Measurements from ENCODE around the gene KCNC4.

Gene KCNC4

DNA sequence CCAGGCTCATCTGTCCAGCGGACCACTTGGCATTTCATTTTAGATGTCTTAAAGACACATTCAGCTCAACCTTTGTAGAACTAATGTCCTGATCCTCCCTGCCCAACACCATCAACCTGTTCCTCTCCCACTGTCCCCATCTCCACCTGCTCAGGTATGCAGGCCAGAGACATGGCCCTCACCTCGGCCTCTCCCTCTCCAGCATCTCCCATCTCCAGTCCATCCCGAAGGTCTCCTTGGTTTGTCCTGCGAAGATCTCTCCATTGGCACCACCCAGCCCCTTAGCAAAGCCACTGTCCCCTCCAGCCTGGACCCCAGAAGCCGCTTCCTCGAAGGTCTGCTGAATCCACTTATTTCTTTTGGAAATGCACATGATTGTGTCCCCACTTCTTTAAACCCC is 20.9 kb upstream of the KCNC4 start:
- DNase-seq, result no peak

DNA sequence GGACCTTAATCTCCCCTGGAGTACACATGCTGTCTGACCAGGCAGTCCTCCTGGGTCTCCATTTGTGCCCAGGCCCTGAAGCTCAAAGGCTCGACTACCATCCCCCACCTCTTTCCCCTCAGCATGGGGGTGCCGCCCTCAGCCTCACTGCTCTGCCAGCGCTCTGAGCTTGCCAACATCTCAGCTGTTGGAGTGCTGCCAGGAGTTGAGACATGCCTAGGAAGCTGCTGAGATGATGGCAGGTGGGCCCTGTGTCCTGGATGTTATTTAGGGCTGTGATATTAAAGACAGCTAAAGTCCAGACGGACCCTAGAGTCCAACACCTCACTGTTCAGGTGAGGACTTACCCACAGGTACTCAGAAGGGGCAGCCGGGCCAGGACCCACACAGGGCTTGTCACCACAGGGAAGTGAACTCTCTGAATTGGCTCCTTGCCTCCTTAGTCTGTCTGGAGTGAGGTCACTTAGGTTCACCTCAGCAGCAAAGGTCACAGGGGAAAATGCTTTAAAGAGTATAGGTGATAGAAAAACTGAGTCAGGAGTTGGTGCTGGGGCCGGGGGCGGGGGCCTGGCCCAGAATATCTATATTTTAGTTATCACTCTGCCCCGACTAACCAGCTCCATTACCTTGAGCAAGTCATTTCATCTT is 19.7 kb upstream of the KCNC4 start:
- DNase-seq, result no peak

DNA sequence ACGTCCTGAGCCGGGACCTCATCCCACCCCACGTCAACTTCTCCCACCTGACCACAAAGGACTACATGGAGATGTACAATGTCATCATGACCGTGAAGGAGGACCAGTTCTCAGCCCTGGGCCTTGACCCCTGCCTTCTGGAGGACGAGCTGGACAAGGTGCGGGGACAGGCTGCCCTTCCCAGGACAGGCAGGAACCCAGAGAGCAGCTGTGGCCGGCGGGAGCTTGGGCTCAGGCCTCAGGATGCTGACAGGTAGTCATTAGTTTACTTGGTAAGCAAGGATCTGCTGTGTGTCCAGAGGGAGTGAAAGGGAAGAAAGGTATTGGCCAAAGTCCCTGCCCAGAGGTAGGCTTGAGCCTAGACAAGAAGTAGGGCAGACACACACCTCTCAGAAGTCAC is 17.6 kb upstream of the KCNC4 start:
- DNase-seq, result no peak

DNA sequence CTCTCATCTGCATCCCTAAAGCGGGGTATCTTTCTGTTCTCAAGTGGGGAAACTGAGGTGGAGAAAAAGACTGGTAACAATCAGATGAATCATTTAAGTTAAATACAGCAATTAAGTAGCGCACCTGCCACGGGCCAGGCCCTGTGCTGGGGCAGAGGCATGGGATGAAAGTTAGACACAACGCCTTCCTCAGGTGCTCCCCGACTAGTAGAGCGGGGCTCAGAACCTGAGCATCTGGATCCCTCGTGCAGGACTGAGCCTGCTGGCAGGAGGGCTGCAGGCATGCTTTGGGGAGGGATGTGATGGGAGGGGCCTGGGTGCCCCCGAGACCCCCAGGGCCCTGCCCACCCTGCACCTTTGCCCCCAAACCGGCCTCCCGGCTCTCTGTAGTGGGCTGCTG is 14.9 kb upstream of the KCNC4 start:
- DNase-seq, result no peak

DNA sequence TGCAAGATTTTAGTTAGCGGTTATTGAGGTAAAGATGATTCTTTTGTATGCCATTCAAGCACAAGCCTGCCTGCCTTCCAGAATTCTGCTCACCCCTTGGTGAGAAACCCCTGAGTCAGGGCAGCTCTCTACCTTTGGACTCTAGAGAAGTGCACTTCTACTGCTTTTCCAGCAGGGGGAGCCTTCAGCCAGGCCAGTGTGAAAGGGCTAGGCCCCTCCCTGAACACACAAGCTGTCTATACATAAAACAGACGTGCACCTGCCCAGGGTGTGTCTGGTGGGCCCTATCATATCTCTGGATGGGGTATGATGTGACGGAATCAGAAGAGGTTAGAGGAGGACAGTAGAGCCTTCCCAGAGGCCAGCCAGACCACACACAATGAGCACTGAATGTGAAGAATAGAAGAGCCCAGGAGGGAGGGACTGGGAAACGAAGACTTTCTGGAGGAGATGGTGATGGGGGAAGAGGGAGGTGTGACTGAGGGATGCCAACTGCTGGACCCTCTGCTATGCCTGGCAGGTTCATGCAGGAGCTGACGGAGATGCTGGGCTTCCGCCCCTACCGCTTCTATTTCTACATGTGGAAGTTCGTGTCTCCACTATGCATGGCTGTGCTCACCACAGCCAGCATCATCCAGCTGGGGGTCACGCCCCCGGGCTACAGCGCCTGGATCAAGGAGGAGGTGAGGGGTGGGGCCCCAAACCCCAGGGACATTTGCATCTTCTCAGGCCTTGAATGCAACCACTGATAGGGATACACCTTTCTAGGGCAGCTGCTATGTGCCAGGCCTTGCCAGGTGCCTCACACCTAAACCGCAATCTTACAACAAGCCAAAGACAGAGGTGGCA is 13.0 kb upstream of the KCNC4 start:
- peak; percentile 58 for DNase-seq

DNA sequence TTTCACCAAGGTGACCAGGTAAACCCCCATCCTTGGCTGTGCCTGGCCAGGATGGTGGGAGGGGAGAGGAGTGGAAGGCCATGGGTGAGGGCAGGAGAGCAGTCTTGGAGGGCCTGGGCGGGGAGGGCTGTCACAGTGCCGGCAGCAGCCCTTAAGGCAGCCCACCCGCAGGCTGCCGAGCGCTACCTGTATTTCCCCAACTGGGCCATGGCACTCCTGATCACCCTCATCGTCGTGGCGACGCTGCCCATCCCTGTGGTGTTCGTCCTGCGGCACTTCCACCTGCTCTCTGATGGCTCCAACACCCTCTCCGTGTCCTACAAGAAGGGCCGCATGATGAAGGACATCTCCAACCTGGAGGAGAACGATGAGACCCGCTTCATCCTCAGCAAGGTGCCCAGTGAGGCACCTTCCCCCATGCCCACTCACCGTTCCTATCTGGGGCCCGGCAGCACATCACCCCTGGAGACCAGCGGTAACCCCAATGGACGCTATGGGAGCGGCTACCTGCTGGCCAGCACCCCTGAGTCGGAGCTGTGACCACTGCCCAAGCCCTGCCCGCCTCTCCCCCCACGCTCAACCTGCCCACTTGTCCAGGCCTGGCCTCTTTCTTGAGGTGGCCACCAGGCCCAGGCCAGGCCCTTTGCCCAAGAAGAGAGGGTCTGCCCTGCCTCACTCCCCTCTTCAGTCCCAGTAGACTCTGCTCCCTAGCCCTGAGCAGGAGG is 12.0 kb upstream of the KCNC4 start:
- DNase-seq, result no peak

DNA sequence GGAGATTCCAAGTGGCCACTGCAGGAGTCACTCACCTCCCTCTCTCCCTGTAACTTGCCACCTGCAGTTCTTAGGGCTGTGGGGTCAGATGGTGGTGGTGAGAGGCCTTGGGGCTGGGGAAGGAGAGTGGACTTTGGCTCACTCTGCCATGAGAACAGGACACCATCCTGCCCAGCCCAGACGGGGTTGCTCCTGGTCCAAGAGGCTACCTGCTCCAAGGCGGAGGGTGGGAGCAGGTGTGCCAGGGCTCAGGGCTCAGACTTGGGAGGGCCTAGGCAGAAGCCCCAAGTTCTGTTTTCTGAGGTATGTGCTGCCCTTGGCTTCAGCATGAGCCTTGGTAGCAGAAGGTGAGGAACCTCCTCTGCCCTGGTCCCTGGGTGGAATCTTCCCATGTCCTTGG is 11.4 kb upstream of the KCNC4 start:
- DNase-seq, result no peak

DNA sequence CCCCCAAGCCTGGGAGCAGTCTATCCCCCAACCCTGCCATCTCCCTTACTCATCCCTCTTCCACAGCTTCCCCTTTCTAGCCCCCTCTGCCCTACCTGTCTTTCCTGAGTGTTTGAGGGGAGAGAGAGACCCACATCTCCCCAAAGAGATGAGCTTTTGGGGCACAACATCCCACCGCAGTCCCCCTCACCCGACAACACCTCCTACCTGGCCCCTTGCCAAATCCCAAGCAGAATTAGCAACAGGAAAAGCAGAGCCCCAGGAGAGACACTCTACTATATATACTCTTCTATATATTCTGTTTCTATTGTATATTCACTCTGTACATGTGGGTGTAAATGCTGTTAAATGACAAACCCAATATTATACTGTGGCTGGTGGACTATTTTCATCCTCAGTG is 9.9 kb upstream of the KCNC4 start:
- no peak for DNase-seq

DNA sequence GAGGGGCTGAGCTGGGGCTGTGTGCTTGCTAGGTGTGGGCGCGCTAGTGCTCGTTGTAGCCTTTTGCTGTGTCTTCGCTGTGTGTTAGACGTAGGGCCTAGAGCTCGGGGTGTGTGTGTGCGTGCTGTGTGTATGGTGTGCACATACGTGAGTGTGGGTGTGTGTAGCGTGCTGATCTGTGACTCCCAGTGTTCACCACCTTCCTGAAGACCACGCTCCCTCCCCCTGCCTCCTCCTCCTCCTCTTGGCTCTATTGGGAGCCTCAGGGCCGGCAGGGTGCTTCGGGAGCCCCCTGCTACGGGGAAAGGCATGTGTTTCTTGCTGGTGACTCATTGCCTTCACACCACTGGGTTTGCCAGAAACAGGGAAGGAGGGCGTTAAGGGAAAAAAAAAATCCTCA is 9.4 kb upstream of the KCNC4 start:
- no peak for DNase-seq

DNA sequence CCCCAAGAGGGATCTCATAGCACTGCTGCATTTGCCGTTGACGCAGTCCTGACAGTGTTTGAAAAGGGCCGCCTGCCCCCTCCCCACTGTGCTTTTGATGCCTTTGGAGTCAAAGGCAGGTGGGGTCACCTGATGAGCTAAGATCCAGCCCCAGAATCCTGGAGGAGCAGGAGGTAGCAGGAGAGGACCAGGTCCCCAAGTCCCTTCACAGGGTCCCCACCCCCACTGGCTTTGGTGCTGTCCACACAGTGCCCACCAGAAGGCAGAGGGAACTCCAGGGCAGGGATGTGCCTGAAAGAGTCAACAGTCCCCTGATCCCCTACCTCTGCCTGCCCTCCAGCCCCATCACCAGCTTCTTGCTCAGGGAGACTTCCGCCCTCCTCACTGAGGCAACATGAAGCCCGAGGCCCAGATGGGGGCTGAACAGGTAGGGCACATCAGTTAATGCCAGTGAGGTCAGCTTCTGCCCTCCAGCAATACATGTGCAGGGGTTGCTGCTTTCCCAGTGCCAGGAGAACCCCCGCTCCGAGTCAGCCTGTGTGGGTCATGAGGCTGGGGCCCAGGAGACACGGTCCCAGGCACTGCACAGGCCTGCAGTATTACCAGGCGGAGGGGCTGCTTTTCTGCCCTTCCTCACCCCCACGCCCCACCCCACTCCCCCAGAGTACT is 8.8 kb upstream of the KCNC4 start:
- DNase-seq, result no peak

DNA sequence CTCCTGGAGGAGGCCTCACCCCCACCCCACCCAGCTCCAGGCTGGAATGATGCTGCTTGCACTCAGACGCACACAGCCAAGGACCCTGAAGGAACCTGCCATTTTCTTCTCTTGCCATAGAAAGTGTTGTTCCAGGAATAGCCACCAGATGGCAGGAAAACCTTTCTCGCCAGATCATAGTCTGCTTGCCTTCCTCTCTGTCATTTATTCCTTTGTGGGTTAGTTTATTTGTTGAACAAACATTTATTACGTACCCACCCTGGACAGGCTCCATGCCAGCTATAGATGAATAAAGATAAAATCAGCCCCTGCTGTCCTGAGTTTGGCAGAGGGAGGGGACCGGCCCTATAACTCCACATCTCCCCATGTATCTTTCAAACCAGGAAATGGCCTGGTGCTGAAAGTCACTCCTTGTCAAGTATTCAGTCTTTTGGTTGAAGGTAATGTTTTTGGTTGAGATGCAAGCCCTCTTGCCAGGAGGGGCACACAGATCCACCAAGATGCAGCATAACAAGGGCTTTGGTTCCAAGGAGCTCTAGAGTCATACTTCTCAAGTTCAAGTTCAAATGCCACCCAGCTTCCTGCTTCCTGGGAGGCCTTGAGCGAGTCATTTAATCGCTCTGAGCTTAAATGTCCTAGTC is 7.0 kb upstream of the KCNC4 start:
- DNase-seq, result peak; percentile 82

DNA sequence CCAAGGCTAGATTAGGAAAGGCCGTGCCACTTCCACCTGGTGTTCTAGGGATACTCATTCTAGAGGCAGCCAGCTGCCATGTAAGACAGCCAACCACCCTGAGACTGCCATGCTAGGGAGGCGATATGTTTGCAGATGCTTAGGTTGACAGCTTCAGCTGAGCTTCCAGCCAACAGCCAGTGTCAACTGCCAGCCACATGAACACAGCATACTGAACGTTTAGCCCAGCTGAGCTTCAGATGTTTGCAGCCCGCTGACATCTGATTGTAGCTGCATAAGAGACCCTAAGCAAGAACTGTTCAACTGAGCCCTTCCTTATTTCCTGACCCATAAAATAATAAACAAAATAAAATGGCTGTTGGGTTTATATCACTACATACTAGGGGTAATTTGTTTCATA is 5.0 kb upstream of the KCNC4 start:
- DNase-seq, result no peak

DNA sequence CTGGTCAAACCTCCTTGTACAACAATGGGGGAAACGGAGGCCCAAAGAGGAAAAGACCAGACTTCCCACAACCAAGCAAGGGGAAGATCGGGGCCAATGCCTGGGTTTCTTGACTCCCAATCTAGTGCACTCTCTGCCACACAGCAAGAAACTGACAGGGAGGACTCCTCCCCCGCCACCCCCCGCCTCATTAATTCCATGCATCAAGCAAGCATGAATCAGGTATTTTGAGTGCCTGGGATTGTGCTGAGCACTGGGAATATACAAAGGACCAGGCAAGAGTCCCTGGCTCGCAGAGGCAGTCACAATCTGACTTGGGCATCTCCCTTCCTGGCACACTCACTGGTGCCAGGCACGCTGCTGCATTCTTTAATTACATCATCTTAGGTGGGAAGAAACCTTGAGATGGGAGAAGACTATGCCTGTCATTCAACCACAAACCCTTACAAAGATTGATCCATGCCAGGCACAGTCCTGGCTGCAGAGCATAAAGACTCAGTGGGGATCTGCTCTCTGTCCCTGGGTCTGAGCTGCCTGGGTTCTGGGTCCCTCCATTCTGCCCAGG is 4.4 kb upstream of the KCNC4 start:
- DNase-seq, result no peak

DNA sequence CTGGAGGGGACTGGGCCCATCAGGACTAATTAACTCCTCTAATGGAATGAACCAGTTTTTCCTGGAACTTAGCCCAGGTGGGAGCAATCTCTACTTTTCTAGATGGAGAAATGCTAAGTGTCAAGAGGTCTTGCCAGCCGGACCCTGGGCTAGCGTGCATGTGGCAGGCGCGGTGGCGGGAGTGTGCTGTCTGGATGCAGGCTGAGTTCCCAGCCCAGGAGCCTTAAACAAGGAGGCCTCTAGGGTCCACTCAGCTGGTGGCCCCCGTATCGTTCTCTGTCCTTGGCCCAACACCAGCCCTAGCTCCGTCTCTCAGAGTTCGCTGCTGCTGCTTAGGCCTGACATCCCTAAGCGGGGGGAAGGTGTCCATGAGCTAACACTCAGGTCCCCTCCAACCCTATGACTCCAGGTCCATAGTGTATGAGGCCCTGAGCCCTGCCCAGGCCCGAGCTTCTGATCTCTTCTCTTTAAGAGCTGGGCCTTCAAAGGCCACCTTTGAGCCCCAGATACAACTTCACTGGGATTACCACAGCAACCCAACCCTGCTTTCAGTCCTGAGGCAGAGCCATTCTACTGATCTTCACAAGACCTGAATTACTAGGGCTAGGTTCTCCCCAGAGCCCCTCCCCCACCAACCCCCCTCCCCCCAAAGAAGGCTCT is 3.7 kb upstream of the KCNC4 start:
- DNase-seq, result no peak

DNA sequence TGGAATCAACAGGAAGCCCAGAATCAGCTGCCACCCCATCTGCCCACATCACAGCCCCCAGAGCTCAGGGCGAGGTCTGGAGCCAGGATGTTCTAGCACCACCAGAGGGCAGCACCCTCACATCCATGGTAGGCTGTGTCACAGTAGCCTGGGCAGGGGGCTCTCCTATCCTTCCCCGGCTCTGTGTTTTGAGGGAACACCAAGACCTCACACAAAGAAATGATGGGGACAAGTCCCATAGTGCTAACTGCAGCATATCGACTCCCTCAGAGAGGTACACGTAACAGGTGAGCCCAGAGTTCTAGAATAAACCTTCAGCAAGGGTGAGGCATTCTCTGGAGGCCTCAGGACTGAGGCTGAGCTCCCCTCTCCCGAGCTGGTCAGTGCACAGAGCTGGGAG is 2.3 kb upstream of the KCNC4 start:
- DNase-seq, result peak; percentile 82

DNA sequence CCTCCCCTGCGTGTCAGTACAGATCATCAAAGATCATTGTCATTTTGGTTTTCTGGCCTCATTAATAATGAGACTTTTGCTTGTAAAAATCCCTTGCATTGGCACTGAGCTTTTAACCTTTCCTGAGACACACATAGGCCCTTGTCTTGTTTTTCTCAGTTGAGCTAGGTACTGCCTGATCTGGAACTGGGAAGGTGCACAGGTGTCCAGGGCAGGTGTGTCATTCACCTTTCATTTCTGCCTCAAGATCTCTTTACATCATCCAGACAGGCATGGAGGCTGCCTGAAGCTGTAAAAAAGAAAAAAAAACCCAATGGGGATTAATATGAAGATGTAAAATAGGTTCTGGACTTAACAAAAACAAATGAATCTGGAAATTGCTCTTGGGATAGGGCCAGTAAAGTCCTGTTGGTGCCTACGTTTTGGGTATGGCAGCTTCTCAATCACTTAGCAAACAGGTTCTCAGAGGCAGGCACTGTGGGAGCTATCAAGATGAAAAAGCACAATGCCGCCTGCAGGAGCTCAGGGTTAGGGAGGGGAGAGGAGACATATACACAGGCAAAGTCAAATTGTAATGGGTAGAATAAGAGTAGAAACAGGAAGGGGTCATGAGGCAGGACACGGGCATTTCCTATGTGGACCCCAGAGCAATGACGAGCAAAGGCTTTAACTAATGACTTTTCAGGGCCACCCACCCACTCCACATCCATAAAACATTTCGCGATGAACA is 1.0 kb upstream of the KCNC4 start:
- no peak for DNase-seq

DNA sequence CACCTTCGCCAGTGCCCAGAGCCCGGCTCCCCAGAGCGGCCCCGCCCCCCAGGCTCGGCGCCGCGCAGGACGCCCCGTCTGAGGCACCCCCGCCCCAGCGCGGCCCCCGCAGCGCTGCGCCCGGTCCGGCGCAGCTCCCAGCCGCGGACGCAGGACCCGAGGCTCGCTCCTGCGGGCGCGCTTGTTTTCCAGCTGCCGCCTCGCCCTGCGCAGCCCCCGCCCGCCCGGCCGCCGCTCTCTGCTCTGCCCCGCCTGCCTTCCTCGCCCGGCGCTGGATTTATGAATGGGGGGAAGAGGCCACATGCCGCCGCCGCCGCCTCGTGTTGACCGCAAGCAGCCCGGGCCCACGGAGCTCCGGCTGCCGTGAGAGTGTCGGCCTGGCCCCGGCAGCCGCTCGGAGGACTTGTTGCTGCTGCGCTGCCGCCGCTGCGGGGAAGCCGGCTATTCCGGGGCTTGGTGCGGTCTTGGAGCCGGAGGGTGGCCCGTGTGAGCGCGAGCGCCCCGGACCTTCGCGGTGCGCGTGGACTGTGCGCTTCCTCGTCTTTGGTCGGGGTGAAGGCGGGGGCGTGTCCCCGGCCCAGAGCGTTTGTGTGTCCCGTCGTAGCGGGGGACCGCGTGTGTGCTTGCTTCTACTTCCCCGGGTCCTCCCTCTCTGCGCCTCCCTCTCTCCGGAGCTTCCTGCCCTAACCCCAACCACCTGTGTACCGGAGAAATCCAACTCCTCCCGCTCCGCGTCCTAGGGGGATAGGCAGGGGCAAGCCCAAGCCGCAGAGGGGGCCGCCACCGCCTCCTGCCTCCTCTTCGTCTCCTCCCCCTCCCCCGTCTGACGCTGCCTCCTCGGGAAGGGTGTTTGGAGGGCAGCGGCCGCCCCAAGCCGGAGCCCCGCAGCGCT is 736 bp downstream of the KCNC4 start:
- peak; percentile 47 for DNase-seq

DNA sequence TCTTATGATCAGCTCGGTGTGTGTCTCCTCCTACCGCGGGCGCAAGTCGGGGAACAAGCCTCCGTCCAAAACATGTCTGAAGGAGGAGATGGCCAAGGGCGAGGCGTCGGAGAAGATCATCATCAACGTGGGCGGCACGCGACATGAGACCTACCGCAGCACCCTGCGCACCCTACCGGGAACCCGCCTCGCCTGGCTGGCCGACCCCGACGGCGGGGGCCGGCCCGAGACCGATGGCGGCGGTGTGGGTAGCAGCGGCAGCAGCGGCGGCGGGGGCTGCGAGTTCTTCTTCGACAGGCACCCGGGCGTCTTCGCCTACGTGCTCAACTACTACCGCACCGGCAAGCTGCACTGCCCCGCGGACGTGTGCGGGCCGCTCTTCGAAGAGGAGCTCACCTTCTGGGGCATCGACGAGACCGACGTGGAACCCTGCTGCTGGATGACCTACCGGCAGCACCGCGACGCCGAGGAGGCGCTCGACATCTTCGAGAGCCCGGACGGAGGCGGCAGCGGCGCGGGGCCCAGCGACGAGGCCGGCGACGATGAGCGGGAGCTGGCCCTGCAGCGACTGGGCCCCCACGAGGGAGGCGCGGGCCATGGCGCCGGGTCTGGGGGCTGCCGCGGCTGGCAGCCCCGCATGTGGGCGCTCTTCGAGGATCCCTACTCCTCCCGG is 1.5 kb downstream of the KCNC4 start:
- DNase-seq, result no peak

All from stimulated activated CD4-positive, alpha-beta T cell treated with anti-CD3 and anti-CD28 coated beads, Interleukin-4, amount 100 ng/mL, for 24 hours (primary cell).